Type B pancreatic cell (in vitro differentiated cells): ENCODE data around the gene NEK4. TPM values are rescaled to one million over a fixed set of nuclear protein-coding genes. Genes with fewer than 3 reads are reported as not detected.

ENCODE experiments used
- DNase-seq: peaks from one replicate; pipeline ENCODE4 v3.0.0; 2021; ENCODE audit warnings: mixed read lengths; ENCODE audit not compliant: unreplicated experiment; ENCODE audit errors: extremely low spot score
- H3K27ac Mint-ChIP-seq: 2 replicates; pipeline ENCODE4 v1.8.0; 2021; ENCODE audit warnings: mild to moderate bottlenecking, mixed read lengths
- H3K27me3 Mint-ChIP-seq: 2 replicates; pipeline ENCODE4 v1.8.0; 2021; ENCODE audit warnings: mixed read lengths
- H3K36me3 Mint-ChIP-seq: 2 replicates; pipeline ENCODE4 v1.8.0; 2021; ENCODE audit warnings: mixed read lengths
- H3K4me1 Mint-ChIP-seq: one replicate; pipeline ENCODE4 v1.8.0; 2021; ENCODE audit warnings: mixed read lengths; ENCODE audit not compliant: unreplicated experiment
- H3K4me3 Mint-ChIP-seq: 2 replicates; pipeline ENCODE4 v1.8.0; 2021; ENCODE audit warnings: mild to moderate bottlenecking, mixed read lengths
- H3K9me3 Mint-ChIP-seq: 2 replicates; pipeline ENCODE4 v1.8.0; 2021; ENCODE audit warnings: mixed read lengths
- total RNA-seq: library from RNA; stranded (reverse); gene quantifications from 2 replicates; pipeline ENCODE4 v1.2.1, GENCODE V29; 2021; ENCODE audit warnings: low replicate concordance
- TF ChIP-seq, protein P1 (sequence below): fragments of 200-600 bp; sonication (generic); conservative IDR thresholded peaks from 2 replicates; pipeline ENCODE4 v1.5.0; 2021; ENCODE audit warnings: antibody characterized with exemption, mild to moderate bottlenecking

Gene NEK4
- total RNA-seq, 1 donor from 2014 or later: 47.2 TPM

- Mint-ChIP-seq H3K36me3 (peaks cover 43% of the 10 kb centered on the region), H3K9me3 (no peaks in the 10 kb centered on the region), H3K27me3 (no peaks in the 10 kb centered on the region), H3K4me3 (no peak overlapping the region), H3K27ac (no peak overlapping the region), H3K4me1 (no peaks in the 10 kb centered on the region)
- DNase-seq: no peak
- TF ChIP-seq, protein P1, sequence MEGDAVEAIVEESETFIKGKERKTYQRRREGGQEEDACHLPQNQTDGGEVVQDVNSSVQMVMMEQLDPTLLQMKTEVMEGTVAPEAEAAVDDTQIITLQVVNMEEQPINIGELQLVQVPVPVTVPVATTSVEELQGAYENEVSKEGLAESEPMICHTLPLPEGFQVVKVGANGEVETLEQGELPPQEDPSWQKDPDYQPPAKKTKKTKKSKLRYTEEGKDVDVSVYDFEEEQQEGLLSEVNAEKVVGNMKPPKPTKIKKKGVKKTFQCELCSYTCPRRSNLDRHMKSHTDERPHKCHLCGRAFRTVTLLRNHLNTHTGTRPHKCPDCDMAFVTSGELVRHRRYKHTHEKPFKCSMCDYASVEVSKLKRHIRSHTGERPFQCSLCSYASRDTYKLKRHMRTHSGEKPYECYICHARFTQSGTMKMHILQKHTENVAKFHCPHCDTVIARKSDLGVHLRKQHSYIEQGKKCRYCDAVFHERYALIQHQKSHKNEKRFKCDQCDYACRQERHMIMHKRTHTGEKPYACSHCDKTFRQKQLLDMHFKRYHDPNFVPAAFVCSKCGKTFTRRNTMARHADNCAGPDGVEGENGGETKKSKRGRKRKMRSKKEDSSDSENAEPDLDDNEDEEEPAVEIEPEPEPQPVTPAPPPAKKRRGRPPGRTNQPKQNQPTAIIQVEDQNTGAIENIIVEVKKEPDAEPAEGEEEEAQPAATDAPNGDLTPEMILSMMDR: no peak
Observed at GRCh38 chr3:52695798-52696671, 74.7 kb downstream of the NEK4 start.

DNA sequence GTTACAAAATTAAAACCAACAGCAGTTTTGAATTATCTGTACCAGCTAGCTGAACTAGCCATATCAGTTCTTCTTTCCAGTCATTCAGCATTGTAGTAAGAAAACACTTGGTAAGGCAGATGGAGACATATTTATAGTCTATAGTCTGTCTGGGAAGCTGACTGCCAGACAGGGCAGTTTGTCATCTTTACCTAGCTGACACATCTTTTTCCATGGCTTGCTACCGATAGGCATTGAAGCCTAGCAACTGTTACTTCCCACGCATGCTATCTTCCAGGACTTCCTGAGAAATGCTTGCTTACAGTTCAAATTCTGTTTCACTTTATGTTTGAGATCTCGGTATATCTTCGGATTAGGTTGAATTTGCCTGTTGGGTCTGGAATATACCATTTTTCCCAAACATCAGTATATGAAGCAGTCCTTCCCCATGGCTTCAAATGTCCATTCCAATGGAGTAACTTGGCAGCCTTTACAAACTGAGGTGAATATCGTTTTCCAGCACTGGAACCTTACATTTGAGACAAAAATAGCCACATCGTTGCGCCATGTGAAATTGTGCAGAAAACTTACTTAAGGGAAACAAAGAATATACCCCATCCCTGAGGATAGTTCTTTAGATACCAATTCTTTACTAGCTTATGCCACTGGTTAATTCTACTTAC, 76.1 kb downstream of the NEK4 start:
- no peak for DNase-seq
- Mint-ChIP-seq H3K9me3 (no peaks in the 10 kb centered on the region), H3K36me3 (peaks cover 48% of the 10 kb centered on the region), H3K27me3 (no peaks in the 10 kb centered on the region), H3K27ac (no peak overlapping the region), H3K4me3 (no peak overlapping the region), H3K4me1 (no peaks in the 10 kb centered on the region)
- TF ChIP-seq, protein P1: no peak

GRCh38 chr3:52693071-52693470, 77.7 kb downstream of the NEK4 start:
- DNase-seq: no peak
- Mint-ChIP-seq H3K4me3 (no peak overlapping the region), H3K9me3 (no peaks in the 10 kb centered on the region), H3K36me3 (peaks cover 58% of the 10 kb centered on the region), H3K4me1 (peaks cover 5% of the 10 kb centered on the region), H3K27me3 (no peaks in the 10 kb centered on the region), H3K27ac (peak overlapping the region; percentile 80)
- TF ChIP-seq, protein P1: no peak

GRCh38 chr3:52690560-52690959, 80.2 kb downstream of the NEK4 start:
- H3K27ac Mint-ChIP-seq: no peak overlapping the region
- no peaks in the 10 kb centered on the region for H3K9me3 Mint-ChIP-seq
- no peak for DNase-seq
- peaks cover 65% of the 10 kb centered on the region for H3K36me3 Mint-ChIP-seq
- TF ChIP-seq, protein P1: no peak
- H3K4me3 Mint-ChIP-seq: no peak overlapping the region
- H3K4me1 Mint-ChIP-seq: peaks cover 15% of the 10 kb centered on the region
- H3K27me3 Mint-ChIP-seq: no peaks in the 10 kb centered on the region

GRCh38 chr3:52689151-52689550, 81.6 kb downstream of the NEK4 start:
- TF ChIP-seq, protein P1: no peak
- Mint-ChIP-seq H3K36me3 (peaks cover 51% of the 10 kb centered on the region), H3K4me3 (no peak overlapping the region), H3K27ac (peak overlapping the region; percentile 99), H3K9me3 (no peaks in the 10 kb centered on the region), H3K27me3 (no peaks in the 10 kb centered on the region), H3K4me1 (peaks cover 22% of the 10 kb centered on the region)
- no peak for DNase-seq
